GM18870 (cell line): Measurements from ENCODE around the gene LARP1B.
"Not testable (repeated sequence)": the region's sequence is repeated elsewhere in the genome, so short reads cannot be mapped to it uniquely, and the experiment has no call there.

Experiments used
- ATAC-seq: cut with Tn5 transposase; IDR thresholded peaks from one replicate; pipeline ENCODE4 v1.9.1; 2021; ENCODE audit warnings: moderate library complexity; ENCODE audit not compliant: unreplicated experiment

LARP1B gene

GRCh38 chr4:128134925-128135324 is 73.8 kb downstream of the LARP1B start:
- no peak for ATAC-seq

DNA sequence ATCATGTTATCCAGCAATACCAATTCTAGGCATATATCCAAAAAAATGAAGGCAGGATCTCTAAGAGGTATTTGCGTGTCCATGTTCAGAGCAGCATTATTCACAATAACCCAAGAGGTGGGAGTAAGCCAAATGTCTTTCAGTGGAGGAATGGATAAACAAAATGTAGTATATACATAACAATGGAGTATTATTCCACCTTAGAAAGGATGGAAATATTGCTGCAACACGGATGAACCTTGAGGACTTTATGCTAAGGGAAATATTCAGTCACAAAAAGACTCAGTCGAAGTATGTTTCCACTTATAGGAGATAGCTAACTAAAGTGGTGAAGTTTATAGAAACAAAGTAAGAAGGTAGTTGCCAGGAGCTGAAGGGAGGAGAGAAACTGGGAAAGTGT is 74.3 kb downstream of the LARP1B start:
- no peak for ATAC-seq

DNA sequence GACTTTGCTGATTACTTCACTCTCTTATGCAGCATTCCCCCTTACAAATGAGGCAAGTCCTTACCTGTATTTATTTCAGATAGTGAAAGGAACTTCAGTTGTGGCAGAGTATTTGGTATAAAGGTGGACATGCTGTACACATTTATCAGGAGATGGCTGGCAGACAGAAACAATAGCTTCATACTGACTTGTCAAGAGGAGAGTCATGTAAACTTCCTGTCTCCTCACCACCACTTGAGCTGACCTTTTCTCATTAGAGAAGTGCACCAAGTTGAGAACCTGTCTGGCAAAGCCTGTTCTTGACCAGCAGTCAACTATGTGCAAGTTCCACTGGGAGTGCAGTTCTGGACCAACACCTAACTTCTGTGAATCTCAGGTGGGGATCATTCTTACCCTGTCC is 80.8 kb downstream of the LARP1B start:
- no peak for ATAC-seq

DNA sequence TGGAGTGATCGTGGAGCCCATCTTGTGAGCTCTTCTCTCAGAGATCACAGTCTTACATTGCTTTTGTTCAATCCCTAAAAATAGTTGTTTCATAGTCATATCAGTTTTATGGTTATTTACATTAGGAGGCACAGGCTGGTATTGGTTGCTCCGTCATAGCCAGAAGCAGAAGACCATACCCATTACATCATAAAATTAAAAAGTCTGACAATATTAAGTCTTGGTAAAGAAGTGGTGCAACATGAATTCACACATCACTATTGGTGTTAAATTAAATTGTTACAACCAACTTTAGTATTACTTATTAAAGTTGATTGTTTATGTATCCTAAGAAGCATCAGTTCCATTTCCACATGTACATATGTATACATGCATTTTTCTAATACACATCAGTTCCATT is 84.6 kb downstream of the LARP1B start:
- ATAC-seq, result no peak

DNA sequence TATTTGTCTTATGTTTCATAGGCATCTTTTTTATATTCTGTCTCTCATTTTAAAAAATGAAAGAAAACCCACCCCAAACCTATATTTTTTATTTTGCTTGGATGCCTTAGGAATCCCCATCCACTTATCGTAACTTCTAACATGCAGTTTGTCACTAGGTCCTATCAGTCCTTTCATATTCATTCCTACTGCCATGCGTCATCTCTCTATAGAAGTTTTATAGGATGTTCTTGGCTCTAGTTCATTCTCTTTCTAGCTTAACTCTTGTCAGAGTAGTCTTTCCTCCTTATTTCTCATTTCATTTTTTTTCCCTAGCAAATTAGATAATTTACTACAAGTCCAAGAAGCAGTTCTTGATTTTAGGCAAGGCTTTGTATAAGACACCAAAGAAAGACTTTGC is 92.7 kb downstream of the LARP1B start:
- ATAC-seq, result no peak

DNA sequence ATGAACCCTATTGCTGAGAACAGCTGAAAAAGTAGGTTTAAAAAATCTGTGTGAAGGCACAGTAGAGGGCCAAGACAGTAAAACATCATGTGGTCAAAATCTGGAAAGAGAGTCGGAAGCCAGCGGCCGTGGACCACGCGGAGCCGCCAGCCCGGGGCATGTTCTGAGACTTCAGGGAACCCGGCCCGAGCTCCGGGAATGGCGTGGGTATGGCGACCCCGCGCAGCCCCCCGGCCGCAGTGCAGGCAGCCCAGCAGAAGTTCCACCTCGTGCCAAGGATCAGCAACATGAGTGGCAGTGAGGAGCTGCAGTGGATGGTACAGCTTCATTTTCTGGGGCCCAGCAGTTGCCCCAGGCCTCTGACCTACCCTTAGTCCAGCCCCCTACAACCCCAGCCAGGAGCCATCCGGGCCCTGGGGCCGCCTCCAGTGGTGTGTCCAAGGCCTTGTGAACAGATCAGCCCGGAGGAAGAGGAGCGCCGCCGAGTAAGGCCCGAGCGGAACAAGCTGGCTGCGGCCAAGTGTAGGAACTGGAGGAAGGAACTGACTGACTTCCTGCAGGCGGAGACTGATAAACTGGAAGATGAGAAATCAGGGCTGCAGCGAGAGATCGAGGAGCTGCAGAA is 94.2 kb downstream of the LARP1B start:
- no peak for ATAC-seq

DNA sequence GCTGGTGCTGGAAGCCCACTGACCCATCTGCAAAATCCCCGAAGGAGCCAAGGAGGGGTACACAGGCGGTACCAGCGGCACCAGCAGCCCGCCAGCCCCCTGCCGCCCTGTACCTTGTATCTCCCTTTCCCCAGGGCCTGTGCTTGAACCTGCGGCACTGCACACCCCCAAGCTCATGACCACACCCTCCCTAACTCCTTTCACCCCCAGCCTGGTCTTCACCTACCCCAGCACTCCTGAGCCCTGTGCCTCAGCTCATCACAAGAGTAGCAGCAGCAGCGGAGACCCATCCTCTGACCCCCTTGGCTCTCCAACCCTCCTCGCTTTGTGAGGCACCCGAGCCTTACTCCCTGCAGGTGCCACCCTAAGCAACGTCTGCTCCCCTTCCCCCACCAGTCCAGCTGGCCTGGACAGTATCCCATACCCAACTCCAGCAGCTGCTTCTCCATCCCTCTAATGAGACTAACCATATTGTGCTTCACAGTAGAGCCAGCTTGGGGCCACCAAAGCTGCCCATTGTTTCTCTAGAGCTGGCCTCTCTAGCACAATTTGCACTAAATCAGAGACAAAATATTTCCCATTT is 94.9 kb downstream of the LARP1B start:
- ATAC-seq, result no peak

DNA sequence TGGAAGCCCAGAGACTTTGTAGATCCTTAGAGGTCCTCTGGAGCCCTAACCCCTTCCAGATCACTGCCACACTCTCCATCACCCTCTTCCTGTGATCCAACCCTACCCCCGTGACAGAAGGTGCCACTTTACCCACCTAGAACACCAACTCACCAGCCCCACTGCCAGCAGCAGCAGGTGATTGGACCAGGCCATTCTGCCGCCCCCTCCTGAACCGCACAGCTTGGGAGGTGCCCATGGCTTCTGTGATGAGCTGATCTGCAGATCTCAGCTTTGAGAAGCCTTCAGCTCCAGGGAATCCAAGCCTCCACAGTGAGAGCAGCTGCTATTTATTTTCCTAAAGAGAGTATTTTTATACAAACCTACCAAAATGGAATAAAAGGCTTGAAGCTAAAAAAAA is 95.4 kb downstream of the LARP1B start:
- ATAC-seq, result not testable (repeated sequence)

GRCh38 chr4:128158894-128159293 is 97.8 kb downstream of the LARP1B start:
- no peak for ATAC-seq

- no peak for ATAC-seq
Observed at GRCh38 chr4:128159967-128160366, 98.9 kb downstream of the LARP1B start.

DNA sequence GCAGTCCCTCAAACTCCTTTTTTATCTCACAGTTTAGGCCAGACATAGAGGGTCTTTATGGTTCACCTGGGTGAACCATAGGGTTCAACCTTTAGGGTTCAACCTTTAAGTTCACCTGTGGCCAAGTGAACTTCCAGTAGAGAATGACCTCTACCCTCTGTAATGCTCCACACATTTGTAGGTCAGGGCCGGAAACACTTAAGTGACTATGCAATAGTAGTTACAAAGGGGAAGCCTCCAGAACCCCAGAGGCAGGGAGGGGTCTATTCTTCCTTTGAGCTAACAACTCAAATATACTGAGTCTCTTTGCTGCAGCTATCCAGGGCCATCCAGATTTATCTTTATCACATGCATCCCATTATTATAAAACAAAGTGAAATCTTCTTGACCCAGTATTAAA is 100.0 kb downstream of the LARP1B start:
- ATAC-seq, result no peak

DNA sequence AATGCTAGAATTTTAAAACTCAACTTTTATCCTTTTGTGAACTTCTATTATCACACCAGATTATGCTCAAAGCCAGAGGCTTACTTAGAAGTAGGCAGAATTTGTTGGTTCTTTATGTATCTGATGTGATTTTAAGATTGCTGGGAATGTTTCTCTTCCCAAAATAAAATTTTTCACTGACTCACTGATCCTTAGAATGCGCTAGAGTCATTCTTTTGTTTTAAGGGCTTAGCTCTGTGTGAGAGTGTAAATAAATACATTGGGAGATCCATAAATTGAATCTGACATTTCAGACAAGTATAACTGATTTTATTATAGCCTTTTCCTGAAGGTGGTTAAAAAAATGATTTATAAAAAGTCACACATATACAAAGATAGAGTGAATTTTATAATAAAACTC is 101.3 kb downstream of the LARP1B start:
- ATAC-seq, result no peak

GRCh38 chr4:128163177-128164117 is 102.3 kb downstream of the LARP1B start:
- ATAC-seq, result no peak

DNA sequence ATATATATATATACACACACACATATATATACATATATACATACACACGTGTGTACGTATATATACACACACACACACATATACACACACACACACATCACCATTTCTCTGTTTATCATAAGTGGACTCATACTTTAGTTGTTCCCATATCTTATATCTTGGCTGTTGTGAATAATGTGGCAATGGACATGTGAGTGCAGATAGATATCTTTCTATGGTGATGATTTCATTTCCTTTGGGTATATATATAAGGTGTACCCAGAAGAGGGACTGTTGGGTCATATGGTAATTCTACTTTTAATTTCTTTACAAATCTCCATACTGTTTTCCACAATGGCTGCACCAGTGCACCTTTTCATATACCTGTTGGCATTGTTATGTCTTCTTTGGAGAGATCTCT is 105.9 kb downstream of the LARP1B start:
- ATAC-seq, result no peak

GRCh38 chr4:128168701-128169100 is 107.6 kb downstream of the LARP1B start:
- ATAC-seq, result no peak

DNA sequence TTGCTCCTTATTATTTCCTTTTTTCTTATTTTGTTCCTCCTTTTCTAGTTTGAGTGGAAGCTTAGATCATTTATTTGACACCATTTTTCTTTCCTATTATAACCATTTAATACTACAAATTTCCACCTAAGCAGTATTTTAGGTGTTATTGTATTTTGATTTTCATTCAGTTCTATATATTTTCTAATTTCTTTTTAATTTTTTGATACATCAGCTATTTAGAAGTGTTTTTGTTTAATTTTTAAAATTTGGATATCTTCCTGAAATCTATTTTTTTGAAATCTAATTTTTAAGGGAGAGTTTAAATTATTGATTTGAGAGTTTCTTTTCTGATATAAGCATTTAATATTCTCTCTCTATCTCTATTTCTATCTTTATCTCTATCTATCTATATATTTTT is 108.1 kb downstream of the LARP1B start:
- ATAC-seq, result no peak

GRCh38 chr4:128176643-128177042 is 115.5 kb downstream of the LARP1B start:
- no peak for ATAC-seq

DNA sequence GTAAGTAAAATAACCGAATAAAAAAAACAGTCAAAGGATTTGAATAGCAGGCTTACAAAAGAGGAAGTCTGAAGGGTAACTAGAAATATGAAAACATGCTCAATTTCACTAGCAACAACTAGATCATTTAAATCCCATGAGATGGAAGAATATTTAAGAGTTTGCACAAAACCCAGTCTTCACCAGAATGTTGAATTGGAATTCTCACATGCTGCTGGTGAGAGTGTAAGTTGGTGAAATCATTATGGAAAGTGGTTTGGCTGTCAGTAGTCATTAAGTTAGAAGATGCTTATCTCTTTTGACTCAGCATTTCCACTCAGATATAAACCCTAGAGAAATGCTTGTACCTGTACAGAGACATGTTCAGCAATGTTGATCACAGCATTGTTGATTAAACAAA is 116.4 kb downstream of the LARP1B start:
- ATAC-seq, result no peak

DNA sequence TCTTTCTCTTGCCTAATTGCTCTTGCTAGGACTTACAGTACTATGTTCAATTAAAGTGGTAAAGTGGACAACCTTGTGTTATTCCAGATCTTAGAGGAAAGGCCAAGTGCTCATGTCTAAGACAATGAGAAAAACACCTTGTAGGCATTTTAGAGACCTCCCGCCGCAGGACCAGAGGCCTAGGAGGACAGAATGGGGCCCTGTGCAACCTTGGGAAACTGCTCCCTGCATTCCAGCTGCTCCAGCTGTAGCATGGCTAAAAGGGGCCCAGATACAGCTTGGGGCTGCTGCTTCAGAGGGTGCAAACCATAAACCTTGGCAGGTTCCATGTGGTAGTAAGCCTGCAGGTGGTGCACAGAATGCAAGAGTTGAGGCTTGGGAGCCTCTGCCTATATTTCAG is 125.5 kb downstream of the LARP1B start:
- ATAC-seq, result no peak

GRCh38 chr4:128191115-128191781 is 130.1 kb downstream of the LARP1B start:
- peak; percentile 98 for ATAC-seq
